Panc1 (cell line): ENCODE data around the gene SYN1.

Experiments
- POLR2AphosphoS5 ChIP-seq: IDR thresholded peaks from 2 replicates; pipeline ENCODE4 v1.6.1; 2012; ENCODE audit warnings: mild to moderate bottlenecking, low read depth, low read length, moderate library complexity
- SIN3A ChIP-seq: IDR thresholded peaks from 2 replicates; pipeline ENCODE4 v1.6.1; 2012; ENCODE audit warnings: low read depth, mild to moderate bottlenecking, low read length, moderate library complexity, borderline replicate concordance; ENCODE audit not compliant: insufficient read depth
- TCF7L2 ChIP-seq: IDR thresholded peaks from 2 replicates; pipeline ENCODE4 v1.6.1; 2011; ENCODE audit warnings: mild to moderate bottlenecking, low read depth, low read length, inconsistent platforms
- TF ChIP-seq, protein P1 (sequence below), 2 experiments: IDR thresholded peaks; 2 replicates each; pipeline ENCODE4 v1.6.1; 2011 to 2012; ENCODE audit warnings: low read depth in 2 of 2, control low read depth in 1 of 2, low read length in 1 of 2, mild to moderate bottlenecking in 1 of 2, moderate library complexity in 1 of 2; ENCODE audit not compliant: insufficient read depth in 1 of 2
- TF ChIP-seq, protein P2 (sequence below): fragments of 450-650 bp; IDR thresholded peaks from 2 replicates; pipeline ENCODE4 v1.5.1; 2017; ENCODE audit warnings: mild to moderate bottlenecking

DNA sequence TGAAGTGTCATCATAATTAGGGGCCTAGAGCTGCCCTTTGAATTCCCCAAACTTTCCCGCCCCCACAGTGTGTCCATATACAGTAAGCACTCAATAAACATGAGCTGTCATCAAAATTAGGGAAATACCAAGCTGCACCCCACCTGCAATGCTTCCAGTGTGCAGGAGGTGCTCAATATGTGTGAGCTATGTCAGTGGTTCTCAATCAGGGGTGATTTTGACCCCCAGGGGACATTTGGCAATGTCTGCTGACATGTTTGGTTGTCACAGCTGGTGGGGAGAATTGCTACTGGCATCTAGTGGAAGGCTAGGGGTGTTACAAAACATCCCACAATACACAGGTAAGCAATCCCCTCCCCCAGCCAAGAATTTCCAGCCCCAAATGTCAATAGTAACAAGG lies 9.3 kb upstream of the SYN1 start:
- TF ChIP-seq, protein P1, sequence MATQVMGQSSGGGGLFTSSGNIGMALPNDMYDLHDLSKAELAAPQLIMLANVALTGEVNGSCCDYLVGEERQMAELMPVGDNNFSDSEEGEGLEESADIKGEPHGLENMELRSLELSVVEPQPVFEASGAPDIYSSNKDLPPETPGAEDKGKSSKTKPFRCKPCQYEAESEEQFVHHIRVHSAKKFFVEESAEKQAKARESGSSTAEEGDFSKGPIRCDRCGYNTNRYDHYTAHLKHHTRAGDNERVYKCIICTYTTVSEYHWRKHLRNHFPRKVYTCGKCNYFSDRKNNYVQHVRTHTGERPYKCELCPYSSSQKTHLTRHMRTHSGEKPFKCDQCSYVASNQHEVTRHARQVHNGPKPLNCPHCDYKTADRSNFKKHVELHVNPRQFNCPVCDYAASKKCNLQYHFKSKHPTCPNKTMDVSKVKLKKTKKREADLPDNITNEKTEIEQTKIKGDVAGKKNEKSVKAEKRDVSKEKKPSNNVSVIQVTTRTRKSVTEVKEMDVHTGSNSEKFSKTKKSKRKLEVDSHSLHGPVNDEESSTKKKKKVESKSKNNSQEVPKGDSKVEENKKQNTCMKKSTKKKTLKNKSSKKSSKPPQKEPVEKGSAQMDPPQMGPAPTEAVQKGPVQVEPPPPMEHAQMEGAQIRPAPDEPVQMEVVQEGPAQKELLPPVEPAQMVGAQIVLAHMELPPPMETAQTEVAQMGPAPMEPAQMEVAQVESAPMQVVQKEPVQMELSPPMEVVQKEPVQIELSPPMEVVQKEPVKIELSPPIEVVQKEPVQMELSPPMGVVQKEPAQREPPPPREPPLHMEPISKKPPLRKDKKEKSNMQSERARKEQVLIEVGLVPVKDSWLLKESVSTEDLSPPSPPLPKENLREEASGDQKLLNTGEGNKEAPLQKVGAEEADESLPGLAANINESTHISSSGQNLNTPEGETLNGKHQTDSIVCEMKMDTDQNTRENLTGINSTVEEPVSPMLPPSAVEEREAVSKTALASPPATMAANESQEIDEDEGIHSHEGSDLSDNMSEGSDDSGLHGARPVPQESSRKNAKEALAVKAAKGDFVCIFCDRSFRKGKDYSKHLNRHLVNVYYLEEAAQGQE (IDR thresholded peaks at IDR 0.05; ENCODE audit: insufficient read depth in 1 of 2, low read depth in 2 of 2, low read length in 1 of 2) = no peak
- TF ChIP-seq, protein P2, sequence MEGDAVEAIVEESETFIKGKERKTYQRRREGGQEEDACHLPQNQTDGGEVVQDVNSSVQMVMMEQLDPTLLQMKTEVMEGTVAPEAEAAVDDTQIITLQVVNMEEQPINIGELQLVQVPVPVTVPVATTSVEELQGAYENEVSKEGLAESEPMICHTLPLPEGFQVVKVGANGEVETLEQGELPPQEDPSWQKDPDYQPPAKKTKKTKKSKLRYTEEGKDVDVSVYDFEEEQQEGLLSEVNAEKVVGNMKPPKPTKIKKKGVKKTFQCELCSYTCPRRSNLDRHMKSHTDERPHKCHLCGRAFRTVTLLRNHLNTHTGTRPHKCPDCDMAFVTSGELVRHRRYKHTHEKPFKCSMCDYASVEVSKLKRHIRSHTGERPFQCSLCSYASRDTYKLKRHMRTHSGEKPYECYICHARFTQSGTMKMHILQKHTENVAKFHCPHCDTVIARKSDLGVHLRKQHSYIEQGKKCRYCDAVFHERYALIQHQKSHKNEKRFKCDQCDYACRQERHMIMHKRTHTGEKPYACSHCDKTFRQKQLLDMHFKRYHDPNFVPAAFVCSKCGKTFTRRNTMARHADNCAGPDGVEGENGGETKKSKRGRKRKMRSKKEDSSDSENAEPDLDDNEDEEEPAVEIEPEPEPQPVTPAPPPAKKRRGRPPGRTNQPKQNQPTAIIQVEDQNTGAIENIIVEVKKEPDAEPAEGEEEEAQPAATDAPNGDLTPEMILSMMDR = no peak; the same call in 1 of the 2 replicates
- TF ChIP-seq POLR2AphosphoS5 = no peak
- no peak for TF ChIP-seq TCF7L2
- TF ChIP-seq SIN3A = no peak
